GM21381 (cell line): ENCODE measurements around the gene ANKRD11.
"Not testable (repeated sequence)": the region's sequence is repeated elsewhere in the genome, so short reads cannot be mapped to it uniquely, and the experiment has no call there.

Experiments used
- ATAC-seq: cut with Tn5 transposase; IDR thresholded peaks from one replicate; pipeline ENCODE4 v1.9.1; 2021; ENCODE audit warnings: mild to moderate bottlenecking, moderate library complexity; ENCODE audit not compliant: unreplicated experiment

Gene ANKRD11

GRCh38 chr16:89435059-89435458 is 55.3 kb downstream of the ANKRD11 start:
- ATAC-seq, result not testable (repeated sequence)

- no peak for ATAC-seq
Observed at GRCh38 chr16:89434490-89434889, 55.9 kb downstream of the ANKRD11 start.

- ATAC-seq, result not testable (repeated sequence)
Observed at GRCh38 chr16:89433363-89433984, 56.9 kb downstream of the ANKRD11 start.

- no peak for ATAC-seq
Observed at GRCh38 chr16:89431630-89432029, 58.7 kb downstream of the ANKRD11 start.

GRCh38 chr16:89431158-89431584 is 59.2 kb downstream of the ANKRD11 start:
- ATAC-seq, result no peak

GRCh38 chr16:89430436-89431157 is 59.8 kb downstream of the ANKRD11 start:
- ATAC-seq, result no peak

- not testable (repeated sequence) for ATAC-seq
Observed at GRCh38 chr16:89428605-89429004, 61.8 kb downstream of the ANKRD11 start.

GRCh38 chr16:89426736-89427530 is 63.4 kb downstream of the ANKRD11 start:
- no peak for ATAC-seq

- ATAC-seq, result no peak
Observed at GRCh38 chr16:89425523-89425922, 64.8 kb downstream of the ANKRD11 start.

- ATAC-seq, result no peak
Observed at GRCh38 chr16:89423681-89424260, 66.6 kb downstream of the ANKRD11 start.

GRCh38 chr16:89422905-89423630 is 67.3 kb downstream of the ANKRD11 start:
- ATAC-seq, result peak; percentile 74

GRCh38 chr16:89422527-89422904 is 67.8 kb downstream of the ANKRD11 start:
- ATAC-seq, result peak; percentile 57

- not testable (repeated sequence) for ATAC-seq
Observed at GRCh38 chr16:89421300-89421699, 69.1 kb downstream of the ANKRD11 start.

- no peak for ATAC-seq
Observed at GRCh38 chr16:89420204-89420603, 70.2 kb downstream of the ANKRD11 start.

GRCh38 chr16:89418352-89418751 is 72.0 kb downstream of the ANKRD11 start:
- no peak for ATAC-seq

GRCh38 chr16:89417352-89417751 is 73.0 kb downstream of the ANKRD11 start:
- no peak for ATAC-seq

GRCh38 chr16:89413811-89414585 is 76.4 kb downstream of the ANKRD11 start:
- no peak for ATAC-seq

- no peak for ATAC-seq
Observed at GRCh38 chr16:89412811-89413210, 77.5 kb downstream of the ANKRD11 start.

- ATAC-seq, result no peak
Observed at GRCh38 chr16:89411335-89411850, 79.0 kb downstream of the ANKRD11 start.
